ENCODE data around the gene FAF1.

The FAF1 gene

DNA sequence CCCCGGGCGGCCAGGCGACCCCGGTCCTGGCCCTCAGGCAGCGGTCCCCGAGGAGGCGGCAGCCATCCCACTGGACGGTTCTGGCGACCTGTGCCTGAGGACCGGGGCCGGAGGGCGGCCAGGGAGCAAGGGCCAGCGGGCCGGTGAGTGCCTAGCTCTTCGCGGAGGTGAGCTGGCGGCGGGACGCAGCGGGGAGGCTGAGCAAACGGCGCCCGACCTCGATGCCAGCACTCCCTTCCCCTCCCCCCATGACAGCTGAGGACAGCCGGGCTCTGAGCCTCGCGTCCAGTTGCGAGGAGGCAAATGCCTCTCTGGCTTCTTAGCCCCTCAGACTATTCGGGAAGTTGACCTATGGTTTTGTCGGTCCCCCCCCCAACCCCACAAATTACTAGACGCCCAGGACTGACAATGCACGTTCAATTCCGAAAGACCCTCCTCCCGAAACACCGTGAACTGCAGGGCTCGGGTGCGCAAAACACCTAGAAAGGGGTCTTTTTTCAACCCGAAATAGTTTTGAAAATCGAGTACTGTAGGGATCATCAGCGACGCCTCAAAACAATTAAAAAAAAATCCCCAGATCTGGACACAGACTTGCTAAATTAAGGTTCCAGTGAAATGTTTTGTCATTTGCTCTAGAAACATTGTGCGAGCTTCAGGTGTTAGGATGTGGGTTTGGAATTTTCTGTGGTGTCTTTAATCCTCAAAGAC lies 18.2 kb upstream of the FAF1 start:
- DNase-seq (ENCODE audit: low spot score): peak; percentile 50

GRCh38 chr1:50977575-50978143 lies 17.6 kb upstream of the FAF1 start:
- peak; percentile 30 for DNase-seq (ENCODE audit: low spot score)

GRCh38 chr1:50976890-50977574 lies 17.0 kb upstream of the FAF1 start:
- peak; percentile 56 for DNase-seq (ENCODE audit: low spot score)

- no peak for DNase-seq (ENCODE audit: low spot score)
Measured at GRCh38 chr1:50976111-50976889, 16.2 kb upstream of the FAF1 start.

DNA sequence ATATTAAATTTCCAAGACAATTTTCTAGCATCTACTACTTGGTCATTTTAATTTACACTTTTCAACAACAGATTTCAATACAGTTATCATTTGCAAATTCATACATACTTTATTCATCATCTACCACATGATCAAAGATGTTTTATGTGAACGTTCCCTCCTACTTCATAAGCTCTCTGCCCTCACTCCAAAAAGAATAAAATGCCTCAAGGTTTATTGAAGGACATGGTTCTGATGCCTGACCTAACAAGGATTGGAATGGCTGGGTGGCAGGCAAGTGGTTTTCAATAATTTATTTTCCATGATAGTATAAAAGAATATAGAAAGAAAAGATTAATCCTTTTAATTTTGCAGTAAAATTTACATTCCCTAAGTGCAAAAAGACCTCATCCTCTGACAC lies 15.4 kb upstream of the FAF1 start:
- DNase-seq (ENCODE audit: low spot score): no peak

- DNase-seq (ENCODE audit: low spot score): no peak
Measured at GRCh38 chr1:50974618-50974935, 14.5 kb upstream of the FAF1 start.

GRCh38 chr1:50973875-50974617 lies 14.0 kb upstream of the FAF1 start:
- no peak for DNase-seq (ENCODE audit: low spot score)

DNA sequence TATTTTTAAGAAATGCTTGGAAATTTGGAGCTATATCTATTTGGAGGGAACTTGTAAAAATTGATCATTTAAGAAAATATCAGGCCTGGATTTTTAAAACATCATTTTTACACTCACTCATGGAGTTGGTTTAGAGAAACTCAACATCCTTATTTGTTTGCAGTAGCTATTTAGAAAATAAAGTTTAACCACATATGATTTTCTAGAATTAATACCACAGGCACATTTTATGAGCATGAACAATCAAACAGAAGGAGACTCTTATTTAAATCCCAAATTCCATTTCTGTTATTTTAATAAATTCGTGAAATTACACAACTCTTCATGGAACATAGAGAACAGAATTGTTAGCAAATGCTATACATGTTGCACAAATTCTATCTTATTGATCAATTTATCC lies 13.2 kb upstream of the FAF1 start:
- DNase-seq (ENCODE audit: low spot score): no peak

DNA sequence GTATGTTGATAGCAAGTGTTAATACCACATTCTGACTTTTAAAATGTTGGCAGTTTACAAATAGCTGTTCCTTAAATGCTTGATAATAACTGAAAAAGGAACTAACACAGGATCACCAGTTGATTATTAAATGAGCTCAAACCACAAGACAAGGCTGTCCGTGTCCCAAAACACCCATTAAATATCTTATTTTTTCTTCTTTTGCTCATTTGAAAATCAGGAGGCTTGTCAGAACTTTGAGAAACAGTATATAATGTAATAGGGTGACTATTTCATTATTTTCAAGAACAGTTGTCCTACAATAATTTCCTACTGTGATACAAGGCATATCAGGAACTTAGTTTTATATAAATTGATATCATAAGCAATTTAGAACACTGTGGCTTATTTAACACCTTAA lies 12.7 kb upstream of the FAF1 start:
- DNase-seq (ENCODE audit: low spot score): no peak

DNA sequence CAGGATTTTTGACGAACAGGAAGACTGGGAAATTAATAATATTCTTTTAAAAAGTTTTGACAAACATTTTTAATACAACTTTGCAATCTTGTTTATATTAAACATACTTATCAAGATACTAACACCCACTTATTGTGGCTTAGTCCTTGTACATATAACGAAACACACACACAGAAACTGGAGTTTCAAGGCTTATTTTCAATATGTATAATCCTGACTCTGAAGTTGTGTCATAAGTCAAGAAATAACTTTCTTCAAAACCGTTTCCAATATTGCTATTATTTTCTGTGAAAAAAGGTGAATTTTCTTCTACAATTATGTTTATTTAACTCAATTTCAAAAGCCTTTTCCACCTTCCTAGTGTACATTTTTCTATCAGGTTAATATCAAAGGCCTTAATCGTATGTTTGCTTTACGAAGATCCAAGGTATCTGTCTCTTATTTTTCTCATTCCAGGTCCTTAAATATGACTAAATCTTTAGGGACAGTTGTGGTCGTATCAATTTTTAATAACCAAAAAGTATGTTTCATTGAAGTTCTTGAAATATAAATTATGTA lies 11.8 kb upstream of the FAF1 start:
- peak; percentile 44 for DNase-seq (ENCODE audit: low spot score)

- DNase-seq (ENCODE audit: low spot score): peak; percentile 47
Measured at GRCh38 chr1:50970931-50971582, 11.0 kb upstream of the FAF1 start.

DNA sequence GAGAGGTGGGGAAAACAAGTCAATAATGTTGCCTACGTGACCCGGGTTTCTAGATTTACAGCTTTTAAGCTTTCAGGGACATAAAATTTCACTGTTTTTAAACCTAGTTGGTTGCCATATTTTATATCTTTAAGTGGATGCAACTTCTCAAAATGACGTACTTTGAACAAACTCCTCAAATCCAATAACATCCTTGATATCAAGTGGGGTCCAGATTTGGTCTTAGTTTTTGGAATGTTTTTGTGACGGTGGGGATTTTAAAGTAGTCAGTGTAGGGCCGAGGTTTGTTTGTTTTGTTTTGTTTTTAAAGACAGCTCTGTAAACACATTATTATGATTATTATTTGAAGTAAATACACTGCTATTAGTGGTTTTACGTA lies 10.4 kb upstream of the FAF1 start:
- DNase-seq (ENCODE audit: low spot score): peak; percentile 61

GRCh38 chr1:50969611-50970508 lies 9.8 kb upstream of the FAF1 start, which contains the start of gene CDKN2C:
Gene CDKN2C, plus strand, starts transcription at chr1:50970245. Its CDS starts 124 bp downstream, at chr1:50970369.
- peak; percentile 77 for DNase-seq (ENCODE audit: low spot score)

GRCh38 chr1:50968821-50969610 lies 8.9 kb upstream of the FAF1 start:
- no peak for DNase-seq (ENCODE audit: low spot score)

DNA sequence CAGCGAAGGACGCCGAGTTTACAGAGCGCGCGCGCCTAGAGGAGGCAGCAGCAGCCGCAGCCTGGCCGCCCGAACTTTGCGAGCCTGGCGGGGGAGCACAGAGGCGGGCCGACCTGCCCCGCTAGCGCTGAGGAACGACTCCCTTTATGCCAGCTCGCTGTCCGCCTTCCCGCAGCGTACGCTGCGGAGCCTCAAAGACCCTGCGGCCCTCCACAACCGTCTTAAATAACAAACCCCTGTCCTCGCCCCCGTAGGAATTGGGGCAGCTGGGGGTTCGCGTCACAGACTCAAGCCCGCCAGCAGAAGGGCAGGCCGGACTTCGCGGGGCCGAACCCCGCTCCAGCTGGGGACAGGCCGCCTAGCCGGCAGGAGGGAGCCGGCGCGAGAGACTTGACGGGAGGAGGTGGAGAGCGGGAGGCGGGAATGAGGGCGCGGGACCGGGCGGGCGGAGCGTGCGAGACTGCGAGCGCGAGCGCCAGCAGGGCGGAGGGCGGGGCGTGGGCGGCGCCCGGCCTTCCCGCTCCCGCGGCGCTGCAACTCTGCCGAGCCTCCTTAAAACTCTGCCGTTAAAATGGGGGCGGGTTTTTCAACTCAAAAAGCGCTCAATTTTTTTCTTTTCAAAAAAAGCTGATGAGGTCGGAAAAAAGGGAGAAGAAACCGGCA lies 8.2 kb upstream of the FAF1 start:
- DNase-seq (ENCODE audit: low spot score): peak; percentile 79

DNA sequence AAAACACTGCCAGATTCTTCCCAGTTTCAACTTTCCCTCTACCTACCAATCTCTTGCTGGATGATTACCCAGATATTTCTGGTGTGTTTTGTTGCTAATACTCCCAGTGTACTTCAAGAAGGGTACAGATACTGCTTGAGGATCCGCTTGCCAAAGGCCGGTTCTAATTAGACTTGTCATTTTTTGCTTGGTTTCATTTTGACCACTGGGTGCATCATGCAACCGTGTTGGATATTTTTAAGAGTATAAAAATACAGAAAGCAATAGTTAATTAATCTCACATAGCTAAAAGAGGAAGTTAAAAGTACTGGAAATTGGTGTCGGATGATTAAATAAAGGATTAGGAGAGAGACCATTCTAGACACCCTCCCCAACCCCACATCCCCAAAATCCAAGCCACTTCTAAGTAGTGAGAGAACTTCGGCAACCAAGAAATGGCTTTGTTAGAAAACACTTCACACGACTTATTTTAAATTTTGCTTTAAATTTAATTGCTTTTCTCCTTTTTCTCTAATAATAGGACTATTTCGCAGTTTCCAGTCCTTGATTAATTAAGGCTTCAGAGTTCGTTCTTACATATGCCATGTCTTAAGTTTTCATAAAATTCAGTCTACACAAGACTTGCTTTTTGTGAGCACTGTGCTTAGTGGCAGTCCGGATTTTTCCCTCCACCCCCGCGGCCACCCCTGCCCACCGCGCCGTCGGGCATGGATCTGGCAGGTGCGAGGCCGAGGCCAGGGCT lies 7.5 kb upstream of the FAF1 start:
- peak; percentile 49 for DNase-seq (ENCODE audit: low spot score)

DNA sequence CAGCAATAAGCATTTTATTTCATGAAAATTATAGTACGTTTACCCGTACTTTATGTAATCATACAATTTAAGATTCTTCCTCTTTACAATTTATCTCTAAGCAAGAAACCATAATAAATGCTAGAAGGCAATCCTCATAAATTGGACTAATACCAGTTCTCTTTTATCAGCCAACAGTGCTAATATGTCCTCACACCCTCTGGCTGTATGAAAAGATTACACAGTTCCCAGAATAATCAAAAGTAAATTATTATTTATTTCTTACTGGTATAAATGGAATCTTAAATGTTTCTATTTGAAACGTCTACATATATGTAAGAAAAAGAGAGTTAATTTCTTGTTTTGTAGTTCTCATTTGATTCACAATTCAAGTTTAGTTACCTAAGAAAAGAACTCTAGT lies 6.9 kb upstream of the FAF1 start:
- peak; percentile 44 for DNase-seq (ENCODE audit: low spot score)

- DNase-seq (ENCODE audit: low spot score): no peak
Measured at GRCh38 chr1:50964863-50965262, 4.8 kb upstream of the FAF1 start.

Data from hematopoietic multipotent progenitor cell treated with erythropoietin and hydrocortisone succinate and interleukin-3 and kit ligand, for 17 days (in vitro differentiated cells).